Measurements from ENCODE around the gene ACOXL.
"Not testable (repeated sequence)": the region's sequence is repeated elsewhere in the genome, so short reads cannot be mapped to it uniquely, and the experiment has no call there.

ACOXL gene

GRCh38 chr2:110854355-110855081, 122.1 kb downstream of the ACOXL start:
- H3K27me3 Mint-ChIP-seq: peaks cover 9% of the 10 kb centered on the region
- no peak overlapping the region for H3K4me3 Mint-ChIP-seq
- H3K4me1 Mint-ChIP-seq: peaks cover 61% of the 10 kb centered on the region
- peak; percentile 55 for ATAC-seq
- no peaks in the 10 kb centered on the region for H3K36me3 Mint-ChIP-seq
- H3K27ac Mint-ChIP-seq: peak overlapping the region; percentile 6
- H3K9me3 Mint-ChIP-seq: no peaks in the 10 kb centered on the region

GRCh38 chr2:110855841-110856240, 123.5 kb downstream of the ACOXL start:
- peaks cover 67% of the 10 kb centered on the region for H3K4me1 Mint-ChIP-seq
- ATAC-seq, H3K27ac Mint-ChIP-seq, H3K36me3 Mint-ChIP-seq, H3K27me3 Mint-ChIP-seq, H3K4me3 Mint-ChIP-seq, H3K9me3 Mint-ChIP-seq: not testable (repeated sequence)

GRCh38 chr2:110858135-110858725, 125.9 kb downstream of the ACOXL start:
- peaks cover 12% of the 10 kb centered on the region for H3K27me3 Mint-ChIP-seq
- H3K27ac Mint-ChIP-seq: peak overlapping the region; percentile 31
- peak overlapping the region; percentile 48 for H3K4me3 Mint-ChIP-seq
- no peaks in the 10 kb centered on the region for H3K36me3 Mint-ChIP-seq
- H3K9me3 Mint-ChIP-seq: no peaks in the 10 kb centered on the region
- peak; percentile 97 for ATAC-seq
- H3K4me1 Mint-ChIP-seq: peaks cover 55% of the 10 kb centered on the region

GRCh38 chr2:110858993-110859701, 126.8 kb downstream of the ACOXL start:
- H3K27ac Mint-ChIP-seq: peak overlapping the region; percentile 31

GRCh38 chr2:110860630-110861029, 128.3 kb downstream of the ACOXL start:
- Mint-ChIP-seq H3K4me1 (peaks cover 45% of the 10 kb centered on the region), H3K27ac (no peak overlapping the region), H3K27me3 (peaks cover 14% of the 10 kb centered on the region), H3K4me3 (no peak overlapping the region), H3K9me3 (no peaks in the 10 kb centered on the region), H3K36me3 (no peaks in the 10 kb centered on the region)
- ATAC-seq: no peak

More at GRCh38 chr2:110858993-110859701, 126.8 kb downstream of the ACOXL start:
- peak; percentile 13 for ATAC-seq
- H3K27me3 Mint-ChIP-seq: peaks cover 12% of the 10 kb centered on the region
- H3K4me3 Mint-ChIP-seq: peak overlapping the region; percentile 48
- no peaks in the 10 kb centered on the region for H3K9me3 Mint-ChIP-seq
- no peaks in the 10 kb centered on the region for H3K36me3 Mint-ChIP-seq
- H3K4me1 Mint-ChIP-seq: peaks cover 45% of the 10 kb centered on the region

- H3K27ac Mint-ChIP-seq: no peak overlapping the region
- no peaks in the 10 kb centered on the region for H3K36me3 Mint-ChIP-seq
- H3K4me3 Mint-ChIP-seq: no peak overlapping the region
- H3K4me1 Mint-ChIP-seq: peaks cover 46% of the 10 kb centered on the region
- no peaks in the 10 kb centered on the region for H3K9me3 Mint-ChIP-seq
- ATAC-seq: no peak
- peaks cover 26% of the 10 kb centered on the region for H3K27me3 Mint-ChIP-seq
Measured at GRCh38 chr2:110861616-110862260, 129.4 kb downstream of the ACOXL start.

- Mint-ChIP-seq H3K27me3 (peaks cover 44% of the 10 kb centered on the region), H3K36me3 (no peaks in the 10 kb centered on the region), H3K4me3 (no peak overlapping the region), H3K27ac (no peak overlapping the region), H3K9me3 (no peaks in the 10 kb centered on the region), H3K4me1 (peaks cover 44% of the 10 kb centered on the region)
- no peak for ATAC-seq
Measured at GRCh38 chr2:110863726-110864125, 131.4 kb downstream of the ACOXL start.

- Mint-ChIP-seq H3K27me3 (peaks cover 46% of the 10 kb centered on the region), H3K36me3 (no peaks in the 10 kb centered on the region), H3K4me3 (no peak overlapping the region), H3K9me3 (no peaks in the 10 kb centered on the region), H3K4me1 (peaks cover 40% of the 10 kb centered on the region), H3K27ac (no peak overlapping the region)
- no peak for ATAC-seq
Measured at GRCh38 chr2:110864176-110864575, 131.8 kb downstream of the ACOXL start.

- H3K4me3 Mint-ChIP-seq: no peak overlapping the region
- no peak for ATAC-seq
- peak overlapping the region; percentile 29 for H3K27ac Mint-ChIP-seq
- H3K4me1 Mint-ChIP-seq: peaks cover 35% of the 10 kb centered on the region
- H3K27me3 Mint-ChIP-seq: peaks cover 52% of the 10 kb centered on the region
- H3K36me3 Mint-ChIP-seq: no peaks in the 10 kb centered on the region
- no peaks in the 10 kb centered on the region for H3K9me3 Mint-ChIP-seq
Measured at GRCh38 chr2:110864731-110865130, 132.4 kb downstream of the ACOXL start.

GRCh38 chr2:110865188-110865587, 132.8 kb downstream of the ACOXL start:
- Mint-ChIP-seq H3K4me3 (no peak overlapping the region), H3K27ac (peak overlapping the region; percentile 29)

GRCh38 chr2:110866045-110866444, 133.7 kb downstream of the ACOXL start:
- H3K4me3 Mint-ChIP-seq: no peak overlapping the region
- no peak overlapping the region for H3K27ac Mint-ChIP-seq
- H3K9me3 Mint-ChIP-seq: no peaks in the 10 kb centered on the region
- no peaks in the 10 kb centered on the region for H3K36me3 Mint-ChIP-seq
- ATAC-seq: no peak
- H3K27me3 Mint-ChIP-seq: peaks cover 54% of the 10 kb centered on the region
- H3K4me1 Mint-ChIP-seq: peaks cover 30% of the 10 kb centered on the region

More at GRCh38 chr2:110865188-110865587, 132.8 kb downstream of the ACOXL start:
- Mint-ChIP-seq H3K36me3 (no peaks in the 10 kb centered on the region), H3K4me1 (peaks cover 30% of the 10 kb centered on the region), H3K27me3 (peaks cover 54% of the 10 kb centered on the region), H3K9me3 (no peaks in the 10 kb centered on the region)
- ATAC-seq: peak; percentile 78

GRCh38 chr2:110866466-110866865, 134.1 kb downstream of the ACOXL start:
- Mint-ChIP-seq H3K27me3 (peaks cover 51% of the 10 kb centered on the region), H3K9me3 (no peaks in the 10 kb centered on the region), H3K36me3 (no peaks in the 10 kb centered on the region), H3K4me3 (no peak overlapping the region), H3K27ac (no peak overlapping the region), H3K4me1 (peaks cover 31% of the 10 kb centered on the region)
- no peak for ATAC-seq

- Mint-ChIP-seq H3K27me3 (peaks cover 45% of the 10 kb centered on the region), H3K36me3 (no peaks in the 10 kb centered on the region), H3K9me3 (no peaks in the 10 kb centered on the region), H3K4me1 (peaks cover 38% of the 10 kb centered on the region), H3K4me3 (no peak overlapping the region), H3K27ac (no peak overlapping the region)
- peak; percentile 6 for ATAC-seq
Measured at GRCh38 chr2:110867078-110867477, 134.7 kb downstream of the ACOXL start.

- H3K9me3 Mint-ChIP-seq: no peaks in the 10 kb centered on the region
- peaks cover 42% of the 10 kb centered on the region for H3K27me3 Mint-ChIP-seq
- peaks cover 50% of the 10 kb centered on the region for H3K4me1 Mint-ChIP-seq
- no peak overlapping the region for H3K27ac Mint-ChIP-seq
- no peaks in the 10 kb centered on the region for H3K36me3 Mint-ChIP-seq
- ATAC-seq: no peak
- H3K4me3 Mint-ChIP-seq: no peak overlapping the region
Measured at GRCh38 chr2:110868971-110869370, 136.6 kb downstream of the ACOXL start.
